HFF-Myc (cell line): ENCODE results near the gene BICD1.

Experiments used
- DNase-seq: peaks from one replicate; pipeline ENCODE4 v3.0.0-alpha.2; 2011; ENCODE audit warnings: low read depth; ENCODE audit errors: extremely low read depth
- H3K4me3 ChIP-seq: replicated peaks from 2 replicates; pipeline ENCODE4 v1.5.1; 2011; ENCODE audit warnings: low read depth, mild to moderate bottlenecking, control low read depth, low read length
- CTCF ChIP-seq: IDR thresholded peaks from 2 replicates; pipeline ENCODE4 v1.5.1; 2012; ENCODE audit warnings: mild to moderate bottlenecking, low read depth, low read length, control low read depth; ENCODE audit errors: missing control alignments

The BICD1 gene

DNA sequence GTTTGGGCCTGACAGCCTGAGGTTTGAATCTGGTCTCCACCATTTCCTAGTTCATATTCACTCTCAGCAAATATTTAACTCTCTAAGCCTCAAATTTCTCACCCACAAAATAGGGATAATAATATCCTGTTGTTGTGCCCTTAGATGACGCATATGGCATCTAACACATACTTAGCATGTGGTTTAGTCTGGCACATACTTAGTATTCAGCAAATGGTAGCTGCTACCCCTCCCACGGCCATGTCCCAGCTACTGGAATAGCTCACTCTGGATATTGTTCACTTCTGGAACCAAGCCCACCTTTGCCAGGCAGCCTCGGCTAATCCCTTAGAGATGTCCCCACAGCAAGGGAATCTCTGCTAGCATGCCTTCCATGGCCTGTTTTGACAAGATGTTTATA, 53.3 kb downstream of the BICD1 start:
- TF ChIP-seq CTCF = no peak
- DNase-seq = no peak
- no peak overlapping the region for H3K4me3 ChIP-seq

- no peak for DNase-seq
- no peak overlapping the region for H3K4me3 ChIP-seq
- TF ChIP-seq CTCF = no peak
Observed at GRCh38 chr12:32161058-32161457, 54.4 kb downstream of the BICD1 start.

- no peak overlapping the region for H3K4me3 ChIP-seq
- TF ChIP-seq CTCF = no peak
- DNase-seq = no peak
Observed at GRCh38 chr12:32163596-32163995, 56.9 kb downstream of the BICD1 start.

- DNase-seq = no peak
- H3K4me3 ChIP-seq = no peak overlapping the region
- TF ChIP-seq CTCF = no peak
Observed at GRCh38 chr12:32166510-32166909, 59.9 kb downstream of the BICD1 start.

DNA sequence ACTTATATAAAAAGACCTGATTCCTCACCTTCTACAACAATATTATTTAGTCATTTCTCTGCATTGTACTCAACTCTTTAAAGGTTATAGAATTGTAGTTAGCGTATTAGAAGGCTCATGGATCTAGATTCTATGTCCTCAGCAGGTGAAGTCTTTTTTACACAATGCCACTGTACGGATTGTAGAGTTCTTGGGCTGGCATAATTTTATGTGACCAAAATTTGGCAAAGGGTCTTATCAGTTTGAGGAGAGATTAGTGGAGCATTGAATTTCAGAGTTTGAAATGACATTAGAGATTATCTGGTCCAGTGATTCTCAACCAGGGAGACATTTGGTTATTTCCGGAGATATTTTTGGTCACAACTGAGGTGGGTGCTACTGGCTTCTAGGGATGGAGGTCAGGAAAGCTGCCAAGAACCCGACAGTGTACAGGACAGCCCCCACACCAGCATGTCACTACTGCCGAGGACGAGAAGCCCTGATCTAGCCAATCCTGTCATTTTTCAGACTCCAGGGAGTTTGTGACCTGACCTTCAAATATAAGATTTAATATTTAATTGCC, 63.9 kb downstream of the BICD1 start:
- TF ChIP-seq CTCF = no peak
- no peak for DNase-seq
- H3K4me3 ChIP-seq = no peak overlapping the region

DNA sequence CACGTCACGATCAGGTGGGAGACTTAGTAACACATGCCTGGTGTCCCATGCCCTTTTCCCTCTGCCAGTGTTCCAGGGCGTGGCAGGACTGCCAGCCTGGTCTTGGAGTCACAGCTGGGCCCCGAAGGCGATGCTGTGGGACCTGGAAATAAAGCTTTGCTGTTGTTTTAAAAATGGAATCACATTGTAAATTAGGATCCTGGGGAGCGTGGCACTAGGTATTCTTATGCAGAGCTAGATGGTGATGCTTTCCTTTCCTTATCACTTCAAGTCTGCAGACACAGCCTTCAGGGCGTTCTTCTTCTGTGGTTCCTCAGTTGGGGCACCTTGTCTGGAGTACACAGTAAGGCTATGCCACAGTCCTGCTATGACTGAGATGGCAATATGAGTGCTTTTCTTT, 64.6 kb downstream of the BICD1 start:
- TF ChIP-seq CTCF = no peak
- no peak overlapping the region for H3K4me3 ChIP-seq
- DNase-seq = no peak

DNA sequence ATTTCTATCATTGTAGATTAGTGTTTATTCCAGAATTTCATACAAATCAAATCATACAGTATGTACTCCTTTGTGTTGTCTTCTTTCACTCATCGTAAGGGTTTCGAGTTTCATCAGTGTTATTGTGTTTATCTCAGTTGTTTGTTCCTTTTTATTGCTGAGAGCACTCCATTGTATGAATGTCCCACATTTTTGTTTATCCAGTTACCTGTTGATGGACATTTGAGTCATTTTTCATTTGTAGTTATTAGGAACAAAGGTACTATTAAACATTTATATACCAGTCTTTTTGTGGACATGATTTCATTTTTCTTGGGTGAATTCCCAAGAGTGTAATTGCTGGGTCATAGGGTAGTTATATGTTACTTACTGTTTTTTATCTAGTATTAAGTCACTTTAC, 70.0 kb downstream of the BICD1 start:
- no peak overlapping the region for H3K4me3 ChIP-seq
- no peak for TF ChIP-seq CTCF
- DNase-seq = no peak
